Pons (tissue), 1 donor: Measurements from ENCODE around the gene PRDM16.

ENCODE experiments used
- DNase-seq: peaks from one replicate; pipeline ENCODE4 v3.0.0-alpha.2; 2016; ENCODE audit warnings: low spot score

Gene PRDM16

DNA sequence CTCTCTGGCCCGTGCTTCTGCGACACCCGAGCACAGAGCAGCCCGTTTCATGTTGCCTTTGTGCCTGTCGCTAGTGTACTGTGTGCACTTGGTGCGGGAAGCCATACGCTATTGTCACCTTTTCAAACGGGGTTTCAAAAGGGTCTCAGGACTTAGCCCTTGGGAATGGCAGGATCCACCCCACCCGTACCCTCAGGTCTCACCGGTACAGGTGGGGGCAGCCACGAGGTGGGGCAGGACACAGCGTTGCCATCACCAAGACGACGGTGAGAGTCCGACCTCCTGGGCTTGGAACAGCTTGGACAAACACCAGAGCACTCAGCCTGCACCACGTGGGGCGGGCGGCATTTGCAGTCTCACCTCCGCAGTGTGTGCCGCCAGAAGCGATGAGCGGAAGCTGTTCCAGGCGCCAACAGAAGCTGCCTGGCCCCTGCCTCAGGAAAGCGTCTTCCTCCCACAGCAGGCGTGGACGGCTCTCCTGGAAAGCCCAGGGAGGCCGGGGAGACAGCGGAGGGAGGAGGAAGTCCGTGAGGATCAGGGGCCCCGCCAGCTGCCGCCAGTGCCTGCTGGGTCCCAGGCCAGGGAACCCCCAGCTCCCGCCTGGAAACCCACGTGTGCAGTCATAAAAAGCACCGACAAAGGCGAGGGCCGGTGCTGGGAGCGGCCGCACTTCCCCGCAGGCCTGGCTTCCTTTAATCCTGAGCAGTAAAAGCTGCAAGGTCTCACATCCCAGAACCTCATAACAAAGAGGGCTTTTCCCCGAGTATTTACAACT lies 254.2 kb downstream of the PRDM16 start:
- no peak for DNase-seq

GRCh38 chr1:3323796-3324703 lies 255.0 kb downstream of the PRDM16 start:
- no peak for DNase-seq

- DNase-seq: no peak
Measured at GRCh38 chr1:3324704-3325535, 255.9 kb downstream of the PRDM16 start.

- no peak for DNase-seq
Measured at GRCh38 chr1:3326516-3327388, 257.7 kb downstream of the PRDM16 start.

GRCh38 chr1:3327389-3327702 lies 258.3 kb downstream of the PRDM16 start:
- no peak for DNase-seq

GRCh38 chr1:3327936-3328590 lies 259.1 kb downstream of the PRDM16 start:
- no peak for DNase-seq

DNA sequence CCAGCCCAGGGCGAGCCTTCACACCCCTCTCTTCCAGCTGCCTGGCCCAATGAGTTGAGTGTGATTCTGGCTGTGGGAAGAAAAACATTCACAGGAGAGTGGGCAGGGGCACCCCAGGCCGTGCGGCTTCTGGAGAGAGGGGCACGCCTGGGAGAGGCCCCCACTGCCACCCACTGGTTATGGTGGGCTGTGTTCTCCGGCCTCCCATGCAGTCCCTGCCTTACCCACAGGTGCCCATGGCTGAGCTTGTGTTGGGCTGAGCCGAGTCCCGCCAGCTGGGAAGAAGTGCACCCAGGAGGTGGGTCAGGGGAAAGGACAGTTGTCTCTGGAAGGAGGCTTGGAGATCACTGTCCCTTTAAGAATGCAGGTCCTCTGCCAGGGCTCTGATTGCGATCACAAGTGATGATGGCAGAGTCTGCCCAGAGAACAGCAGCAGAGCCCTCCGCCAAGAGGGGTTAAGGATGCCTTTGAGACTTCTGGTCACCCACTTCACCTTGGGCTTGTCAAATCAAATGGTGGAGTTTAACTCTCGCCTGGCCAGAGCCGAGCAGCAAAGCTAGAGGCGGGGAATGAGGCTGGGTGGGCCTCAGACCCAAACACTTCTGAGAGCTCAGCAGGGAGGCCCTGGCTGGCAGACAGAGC lies 260.8 kb downstream of the PRDM16 start:
- DNase-seq: no peak

DNA sequence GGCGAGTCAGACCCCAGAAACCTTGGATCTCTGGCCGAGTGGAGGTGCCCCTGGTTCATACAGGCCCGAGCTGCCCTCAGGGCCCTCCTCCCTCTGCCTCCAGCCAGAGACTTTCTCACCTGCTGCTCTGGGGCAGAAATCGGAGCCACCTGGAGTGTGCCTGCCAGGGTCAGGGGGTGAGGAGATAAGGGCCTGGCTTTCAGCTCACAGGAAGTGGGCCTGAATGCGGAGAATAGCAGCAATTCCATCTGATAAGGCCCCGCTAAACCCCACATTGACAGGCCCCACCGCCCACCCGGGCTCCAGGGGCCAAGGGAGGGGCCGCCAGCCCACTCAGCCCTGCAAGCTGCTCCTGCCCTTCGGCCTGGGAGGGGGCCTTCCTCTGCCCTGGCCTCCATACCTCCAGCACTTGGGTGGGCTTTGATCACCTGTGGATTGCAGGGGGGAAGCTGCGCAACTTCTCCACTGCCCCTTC lies 261.8 kb downstream of the PRDM16 start:
- DNase-seq: no peak

- DNase-seq: no peak
Measured at GRCh38 chr1:3331564-3331963, 262.6 kb downstream of the PRDM16 start.

GRCh38 chr1:3332043-3332442 lies 263.0 kb downstream of the PRDM16 start:
- DNase-seq: no peak

GRCh38 chr1:3332662-3333061 lies 263.7 kb downstream of the PRDM16 start:
- no peak for DNase-seq

- peak; percentile 62 for DNase-seq
Measured at GRCh38 chr1:3333903-3334302, 264.9 kb downstream of the PRDM16 start.

- DNase-seq: no peak
Measured at GRCh38 chr1:3334366-3334765, 265.4 kb downstream of the PRDM16 start.

DNA sequence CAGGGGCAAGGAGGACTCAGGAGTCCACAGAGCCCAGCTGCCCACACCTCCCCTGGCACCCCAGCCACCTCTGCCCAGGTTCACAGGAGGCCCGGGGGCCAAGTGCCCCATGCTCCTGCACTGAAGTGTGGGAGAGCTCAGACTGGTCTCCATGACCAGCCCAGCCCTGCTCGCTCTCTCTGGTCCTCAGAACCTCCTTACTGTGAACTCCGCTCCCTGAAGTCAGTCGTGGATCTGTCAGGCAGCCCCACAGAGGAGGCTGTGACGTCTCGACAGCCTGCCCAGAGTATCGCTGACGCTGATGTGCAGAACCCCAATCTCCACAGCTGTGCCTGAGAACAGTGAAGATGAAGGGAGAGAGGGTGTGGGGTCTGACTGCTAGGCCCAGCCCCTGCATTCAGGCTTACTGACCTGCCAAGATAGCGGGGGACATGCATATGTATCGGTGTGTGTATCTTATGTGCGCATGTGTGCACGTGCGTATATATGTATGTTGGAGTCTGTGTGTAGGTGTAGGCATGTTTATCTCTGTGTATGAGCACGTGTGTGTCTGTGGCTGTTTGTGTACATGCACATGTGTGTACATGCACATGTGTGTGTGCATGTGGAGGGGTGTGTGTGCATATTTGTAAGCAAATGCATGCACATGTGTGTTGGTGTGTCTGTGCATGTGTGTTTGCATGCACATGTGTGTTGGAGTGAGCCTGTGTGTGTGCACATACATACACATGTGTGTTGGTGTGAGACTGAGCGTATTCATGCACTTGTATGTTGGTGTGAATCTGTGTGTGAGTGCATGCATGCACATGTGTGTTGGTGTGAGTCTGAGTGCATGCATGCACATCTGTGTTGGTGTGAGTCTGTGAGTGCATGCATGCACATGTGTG lies 267.0 kb downstream of the PRDM16 start:
- DNase-seq: no peak

DNA sequence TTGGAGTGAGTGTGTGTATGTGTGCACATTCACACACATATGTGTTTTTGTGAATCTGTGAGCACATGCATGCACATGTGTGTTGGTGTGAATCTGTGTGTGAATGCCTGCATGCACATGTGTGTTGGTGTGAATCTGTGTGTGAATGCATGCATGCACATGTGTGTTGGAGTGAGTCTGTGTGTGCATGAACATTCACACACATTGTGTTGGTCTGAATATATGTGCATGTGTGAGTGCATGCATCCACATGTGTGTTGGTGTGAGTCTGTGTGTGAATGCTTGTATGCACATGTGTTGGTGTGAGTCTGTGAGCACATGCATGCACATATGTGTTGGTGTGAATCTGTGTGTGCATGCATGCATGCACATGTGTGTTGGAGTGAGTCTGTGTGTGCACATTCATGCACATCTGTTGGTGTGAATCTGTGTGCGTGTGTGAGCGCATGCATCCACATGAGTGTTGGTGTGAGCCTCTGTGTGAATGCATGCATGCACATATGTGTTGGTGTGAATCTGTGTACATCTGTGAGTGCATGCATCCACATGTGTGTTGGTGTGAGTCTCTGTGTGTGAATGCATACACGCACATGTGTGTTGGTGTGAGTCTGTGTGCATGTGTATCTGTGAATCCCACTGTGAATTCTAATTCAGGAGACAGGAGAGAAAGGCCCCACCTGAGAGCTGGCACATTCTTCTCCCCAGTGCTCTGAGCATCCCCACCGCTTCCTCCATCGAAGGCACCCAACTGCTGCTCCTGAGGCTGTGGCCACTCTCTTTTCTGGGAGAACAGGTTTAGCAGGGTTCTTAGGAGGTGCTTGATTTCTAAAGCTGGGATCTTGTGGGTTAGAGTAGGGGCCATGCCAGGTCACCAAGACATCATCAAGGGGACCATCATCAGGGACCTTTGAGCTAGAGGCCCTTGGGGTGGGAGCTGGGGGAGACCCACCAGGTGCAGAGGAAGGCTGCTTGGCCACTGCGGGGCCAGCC lies 267.9 kb downstream of the PRDM16 start:
- no peak for DNase-seq

GRCh38 chr1:3337798-3338724 lies 269.1 kb downstream of the PRDM16 start:
- no peak for DNase-seq

GRCh38 chr1:3338725-3339070 lies 269.7 kb downstream of the PRDM16 start:
- DNase-seq: no peak
